Fibroblast of skin of right quadriceps (primary cell): Measurements from ENCODE around the gene MCM9.
A peak's percentile ranks its signal among the peaks of the same experiment; 100 is the strongest.

ENCODE experiments used
- DNase-seq: peaks from one replicate; pipeline ENCODE4 v3.0.0-alpha.2; 2013

Gene MCM9

DNA sequence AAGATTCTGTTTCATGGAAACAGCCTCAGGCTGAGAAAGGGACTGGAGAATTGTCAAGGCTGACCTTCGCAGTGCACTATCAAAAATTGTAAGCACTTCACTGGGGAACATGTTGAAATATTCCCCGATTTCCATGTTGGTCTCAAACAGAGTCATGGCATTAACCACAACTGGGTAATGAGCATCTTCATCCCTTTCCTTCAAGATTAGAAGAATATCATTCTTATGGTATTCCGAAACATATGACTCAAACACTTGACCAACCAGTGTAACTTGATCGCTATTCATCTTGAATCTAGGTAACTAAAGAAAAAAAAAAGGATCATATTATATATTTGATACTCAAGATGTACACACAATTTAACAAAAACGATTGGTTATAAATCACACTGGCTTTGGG lies 3.5 kb downstream of the MCM9 start:
- DNase-seq: no peak

DNA sequence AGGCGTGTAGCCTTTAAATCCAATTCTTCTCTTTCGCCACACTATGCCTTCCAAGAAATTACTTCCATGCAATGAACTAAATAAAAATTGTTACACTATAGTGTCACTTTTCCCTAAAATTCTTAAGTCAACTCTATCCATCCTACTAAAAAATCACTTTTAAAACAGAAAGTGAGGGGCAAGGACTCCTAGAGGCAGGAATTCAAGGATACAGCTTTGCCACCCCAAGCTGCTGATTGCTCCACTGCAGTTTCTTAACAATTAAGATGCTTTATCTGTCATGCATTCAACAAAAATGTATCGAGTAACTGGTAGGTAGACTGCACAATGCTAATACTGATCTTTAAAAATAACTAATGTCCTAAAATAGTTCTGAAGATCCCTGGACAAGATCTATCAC lies 4.3 kb downstream of the MCM9 start:
- DNase-seq: no peak

DNA sequence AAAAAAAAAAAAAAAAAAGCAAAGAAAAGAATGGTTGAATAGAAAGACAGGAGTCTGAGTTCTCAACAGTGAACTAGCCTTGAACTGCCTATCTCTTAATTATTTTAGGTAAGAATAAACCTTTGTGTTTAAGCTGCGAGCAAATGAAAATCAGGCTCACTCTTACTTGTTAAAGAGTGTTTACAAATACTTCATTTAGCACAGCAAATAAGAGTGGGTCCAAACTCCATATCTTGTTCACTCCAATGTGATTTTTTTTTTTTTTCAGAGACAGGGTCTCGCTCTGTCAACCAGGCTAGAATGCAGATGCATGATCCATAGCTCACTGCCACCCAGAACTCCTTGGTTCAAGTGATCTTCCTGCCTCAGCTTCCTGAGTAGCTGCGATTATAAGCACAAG lies 11.9 kb downstream of the MCM9 start:
- no peak for DNase-seq

DNA sequence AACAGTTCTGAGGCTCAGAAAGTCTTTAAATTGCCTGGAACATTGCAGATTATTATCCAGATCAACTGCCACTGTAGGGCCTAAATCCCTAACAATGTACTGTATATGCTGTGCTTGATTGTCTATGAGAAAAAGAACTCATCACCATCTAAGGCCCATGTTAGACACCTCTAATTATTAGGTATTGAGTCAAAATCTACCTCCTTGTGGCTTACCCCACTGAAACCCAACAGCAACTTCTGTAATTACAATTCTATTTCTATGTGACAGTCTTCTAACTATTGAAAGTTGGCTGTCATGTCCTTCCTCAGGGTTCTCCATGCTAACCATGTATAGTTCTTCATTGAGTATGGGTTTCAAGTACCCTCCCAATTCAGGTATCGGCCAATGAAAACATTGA lies 13.9 kb downstream of the MCM9 start:
- DNase-seq: no peak

DNA sequence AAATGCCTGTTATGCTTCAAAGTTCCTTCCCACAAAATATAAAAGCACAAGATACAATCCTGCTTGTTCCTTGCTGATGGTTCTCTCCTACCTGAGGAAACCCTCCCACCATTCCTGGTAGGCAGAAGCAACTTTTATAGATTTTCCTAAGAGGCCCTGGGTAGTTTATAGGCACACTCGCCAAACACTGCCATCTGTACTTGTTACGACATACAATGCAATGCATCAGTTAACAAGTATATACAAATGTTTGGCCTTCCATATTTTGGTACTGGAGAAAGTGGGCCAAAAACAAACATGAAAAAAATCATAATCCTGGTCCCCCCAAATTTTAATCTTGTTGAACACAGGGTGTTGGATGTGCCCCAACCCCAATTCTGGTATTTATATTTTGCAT lies 16.6 kb downstream of the MCM9 start:
- no peak for DNase-seq

DNA sequence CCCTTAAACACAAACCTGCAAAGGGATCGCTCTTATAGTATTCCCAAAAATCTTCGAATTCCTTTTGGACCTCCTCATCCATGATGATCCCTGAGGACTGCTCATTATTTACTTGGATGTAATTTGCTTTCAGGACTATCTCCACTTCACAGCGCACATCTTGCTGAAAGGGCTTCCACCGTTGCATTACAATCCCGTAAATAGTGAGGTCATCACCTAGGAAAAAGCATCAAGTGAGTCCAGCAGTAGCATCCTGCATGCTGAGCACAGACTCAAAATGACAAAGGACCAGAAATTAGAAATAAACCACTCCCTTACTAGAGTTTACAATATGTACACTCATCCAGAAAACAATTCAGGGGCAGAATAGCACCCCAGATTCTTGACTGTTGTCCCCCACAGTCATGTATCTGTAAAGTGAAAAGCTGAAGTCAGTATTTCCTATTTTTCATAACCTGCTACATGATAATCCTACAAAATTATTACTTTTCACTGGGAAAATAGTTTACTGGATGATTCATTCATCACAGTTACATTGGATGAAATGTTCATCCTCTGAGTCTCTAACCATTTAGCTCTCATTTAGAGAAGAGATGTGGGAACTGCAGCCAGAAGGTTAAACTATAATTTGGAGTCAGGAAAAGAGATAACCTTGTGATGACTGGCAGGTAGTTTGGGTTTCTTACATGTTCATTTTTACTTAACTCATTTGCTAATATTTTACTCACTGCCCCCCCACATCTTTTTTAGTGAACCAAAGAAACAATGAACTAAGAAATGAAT lies 17.2 kb downstream of the MCM9 start:
- no peak for DNase-seq

DNA sequence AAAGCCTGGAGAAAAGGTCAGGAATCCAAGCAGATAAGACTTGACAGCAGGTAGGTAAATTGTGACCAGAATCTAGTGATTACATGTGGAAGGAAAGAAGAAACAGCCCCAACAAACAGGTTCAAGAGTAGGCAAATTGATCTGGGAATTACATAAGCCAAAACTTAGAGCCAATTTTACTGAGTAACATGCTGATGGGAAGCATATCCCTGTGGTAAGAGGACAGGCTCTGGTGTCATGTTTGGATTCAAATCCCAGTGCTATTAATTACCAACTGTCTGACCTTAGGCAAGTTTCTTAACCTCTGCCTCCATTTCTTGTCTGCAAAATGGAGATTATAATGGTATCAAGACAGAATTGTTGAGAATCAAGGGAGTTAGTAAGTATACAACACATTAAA lies 20.4 kb downstream of the MCM9 start:
- no peak for DNase-seq

DNA sequence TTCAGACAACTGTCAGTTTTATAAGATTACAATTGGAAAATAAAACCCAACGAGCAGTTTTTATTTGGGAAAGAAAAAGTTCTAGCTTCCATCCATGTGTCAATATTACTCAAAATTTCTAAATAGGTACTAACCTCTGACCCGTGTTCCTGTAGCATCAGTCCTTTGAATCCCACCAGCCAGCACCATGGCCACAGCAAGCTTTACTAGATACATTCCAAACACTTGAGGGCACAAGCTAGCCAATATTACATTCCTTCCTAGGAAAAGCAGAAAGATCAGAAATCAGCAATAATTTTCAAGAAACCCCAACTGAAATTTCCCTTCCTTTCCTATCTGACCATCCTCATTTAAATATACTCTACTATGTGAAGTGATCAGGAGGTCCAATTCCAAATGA lies 21.8 kb downstream of the MCM9 start:
- no peak for DNase-seq

DNA sequence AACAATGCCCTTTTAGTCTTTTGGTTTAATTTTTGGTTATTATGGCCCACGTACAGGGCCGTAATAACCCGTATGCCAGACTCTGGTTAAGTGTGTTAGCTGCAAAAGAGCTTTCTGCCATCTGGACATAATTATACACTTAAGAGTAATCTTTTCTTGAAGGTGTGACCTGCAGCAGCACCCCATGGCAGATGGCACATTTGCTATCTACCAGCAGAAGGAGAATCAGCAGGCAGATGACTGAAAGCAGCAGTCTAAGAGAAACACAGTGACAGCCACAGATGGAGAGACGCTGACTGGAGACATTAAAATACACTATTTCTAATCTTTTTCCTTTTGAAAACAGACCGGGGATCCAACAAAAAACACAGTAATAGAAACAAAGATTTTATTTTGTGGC lies 22.3 kb downstream of the MCM9 start:
- no peak for DNase-seq

DNA sequence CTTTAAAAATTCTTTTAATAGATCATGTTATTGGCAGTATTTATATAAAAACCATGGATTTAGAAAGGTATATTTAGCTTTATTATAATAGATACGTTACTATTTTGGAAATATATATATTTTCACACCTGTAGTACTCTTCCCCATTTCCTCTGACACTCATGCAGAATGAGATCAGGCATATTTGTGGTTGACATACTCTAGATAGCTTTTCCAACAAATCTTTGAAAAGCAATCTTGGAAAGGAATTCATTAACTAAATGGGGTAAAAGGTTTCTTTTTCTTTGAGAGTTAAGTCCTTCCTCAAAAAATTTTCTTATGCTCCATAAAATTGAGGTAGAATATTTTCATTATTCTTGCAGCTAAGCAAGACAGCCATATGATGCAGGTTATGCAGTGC lies 26.5 kb downstream of the MCM9 start:
- DNase-seq: no peak

DNA sequence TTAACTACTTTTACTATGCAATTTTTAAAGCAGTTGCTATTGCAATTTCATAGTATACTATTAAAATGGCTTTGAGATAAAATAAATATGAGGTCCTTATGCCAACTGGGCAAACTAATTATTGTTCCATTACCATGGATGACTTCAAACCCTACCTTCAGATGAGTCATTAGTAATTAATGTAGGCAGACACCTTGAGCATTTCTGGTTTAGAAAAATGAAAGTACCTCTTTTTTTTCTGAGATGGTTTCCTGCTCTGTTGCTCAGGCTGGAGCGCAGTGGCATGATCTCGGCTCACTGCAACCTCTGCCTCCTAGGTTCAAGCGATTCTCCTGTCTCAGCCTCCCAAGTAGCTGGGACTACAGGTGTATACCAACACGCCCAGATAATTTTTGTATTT lies 29.1 kb downstream of the MCM9 start:
- DNase-seq: no peak

DNA sequence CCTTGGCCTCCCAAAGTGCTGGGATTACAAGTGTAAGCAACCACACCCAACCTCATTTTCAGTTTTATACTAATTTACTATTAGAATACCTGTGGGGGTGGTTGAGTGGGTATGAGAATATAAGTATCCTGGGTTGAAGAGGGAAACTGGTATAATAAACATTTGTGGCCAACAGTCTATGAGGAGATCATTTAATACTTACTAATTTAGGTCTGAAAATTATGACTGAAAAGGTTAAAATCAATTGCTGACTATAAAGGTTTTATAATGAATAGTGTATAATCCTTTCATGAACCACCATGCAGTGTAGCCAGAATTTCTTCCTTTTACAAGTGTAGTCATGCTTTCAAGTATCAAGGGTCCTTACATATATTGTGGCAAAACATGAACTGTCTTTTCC lies 29.9 kb downstream of the MCM9 start:
- DNase-seq: no peak

DNA sequence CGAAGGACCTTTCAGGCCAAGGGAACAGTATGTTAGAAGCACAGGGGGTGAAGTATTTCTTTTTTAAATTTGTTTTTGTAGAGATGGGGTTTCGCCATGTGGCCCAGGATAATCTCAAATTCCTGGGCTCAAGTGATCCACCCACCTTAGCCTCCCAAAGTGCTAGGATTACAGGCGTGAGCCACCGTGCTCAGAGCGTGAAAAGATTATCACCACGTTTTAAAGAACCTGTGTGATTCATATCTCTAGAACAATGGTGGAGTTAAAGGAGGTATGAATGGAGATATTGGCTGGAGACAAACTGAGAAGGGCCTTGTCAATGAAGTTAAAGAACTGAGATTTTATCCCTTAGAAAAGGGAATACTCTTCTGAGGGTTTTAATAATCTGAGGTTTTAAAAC lies 31.3 kb downstream of the MCM9 start:
- no peak for DNase-seq

DNA sequence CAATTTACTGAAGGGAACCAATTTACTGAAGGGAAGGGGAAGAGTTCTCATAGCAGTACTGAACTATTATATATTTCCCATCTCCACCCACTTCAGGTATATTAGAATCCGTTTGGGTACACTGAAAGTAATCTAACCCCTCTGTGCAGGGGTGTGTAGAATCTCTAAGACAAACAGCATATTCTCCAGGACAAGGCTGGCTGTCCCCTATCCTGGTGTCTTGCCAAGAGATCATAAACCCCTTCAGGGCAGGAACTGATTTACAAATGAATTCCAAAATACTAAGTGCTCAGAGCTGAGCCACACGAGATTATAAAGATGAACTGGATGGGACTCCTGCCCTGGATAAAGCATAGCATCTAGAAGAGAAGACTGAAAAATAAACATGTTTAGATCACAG lies 31.8 kb downstream of the MCM9 start:
- DNase-seq: no peak

DNA sequence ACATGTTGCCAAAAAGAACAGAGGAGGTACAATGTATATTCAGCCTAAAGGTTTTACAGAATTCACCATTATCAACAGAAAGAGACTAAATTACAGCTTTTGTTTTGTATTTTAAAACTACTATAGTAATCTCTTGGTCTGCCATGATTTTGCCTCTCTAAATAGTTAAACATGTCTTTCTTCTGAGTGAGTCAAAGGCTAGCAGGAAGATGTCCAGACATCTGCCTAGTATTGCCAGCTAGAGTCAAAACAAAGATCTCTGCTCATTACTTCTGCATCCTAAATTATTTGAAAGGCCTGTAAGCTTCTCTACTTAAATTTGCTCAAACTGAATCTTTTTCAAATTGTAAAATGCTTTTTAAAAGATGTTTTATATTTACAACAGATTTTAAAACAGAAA lies 32.2 kb downstream of the MCM9 start:
- DNase-seq: no peak

DNA sequence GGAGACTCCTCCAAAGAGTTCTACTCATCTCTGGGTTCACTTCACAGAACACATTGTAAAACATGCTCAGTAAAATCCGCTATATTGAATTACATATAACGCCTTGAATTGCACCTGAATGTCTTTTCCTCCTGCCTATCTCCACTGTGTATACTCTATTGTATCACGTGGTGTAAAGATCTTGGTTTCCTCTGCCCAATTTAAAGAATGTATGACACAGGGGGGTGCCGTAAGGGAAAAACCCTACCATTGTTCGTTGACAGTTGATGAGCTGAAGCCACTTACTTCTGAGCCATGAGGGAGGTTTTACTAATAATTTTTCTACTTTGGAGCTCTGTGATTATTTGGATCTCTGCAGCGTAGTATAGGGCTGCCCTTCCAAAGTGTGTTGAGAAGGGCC lies 35.0 kb downstream of the MCM9 start:
- no peak for DNase-seq

DNA sequence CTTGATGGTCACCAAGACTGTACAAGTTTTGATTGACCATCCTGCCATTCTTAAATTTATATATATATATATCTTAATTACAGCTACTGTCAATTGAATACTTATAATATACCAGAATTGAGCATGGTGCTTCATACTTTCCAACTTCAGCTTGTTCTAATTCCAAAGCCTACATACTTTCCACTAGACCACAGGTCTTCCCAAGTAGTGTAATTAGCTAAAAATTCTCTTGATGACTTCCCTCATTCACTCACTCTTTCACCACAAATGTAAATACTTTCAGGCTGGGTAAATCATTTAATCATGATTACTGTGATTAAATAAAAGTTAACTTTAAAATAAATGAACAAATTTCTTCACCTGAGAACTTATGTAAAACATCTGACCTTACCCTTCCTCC lies 37.6 kb downstream of the MCM9 start:
- no peak for DNase-seq

DNA sequence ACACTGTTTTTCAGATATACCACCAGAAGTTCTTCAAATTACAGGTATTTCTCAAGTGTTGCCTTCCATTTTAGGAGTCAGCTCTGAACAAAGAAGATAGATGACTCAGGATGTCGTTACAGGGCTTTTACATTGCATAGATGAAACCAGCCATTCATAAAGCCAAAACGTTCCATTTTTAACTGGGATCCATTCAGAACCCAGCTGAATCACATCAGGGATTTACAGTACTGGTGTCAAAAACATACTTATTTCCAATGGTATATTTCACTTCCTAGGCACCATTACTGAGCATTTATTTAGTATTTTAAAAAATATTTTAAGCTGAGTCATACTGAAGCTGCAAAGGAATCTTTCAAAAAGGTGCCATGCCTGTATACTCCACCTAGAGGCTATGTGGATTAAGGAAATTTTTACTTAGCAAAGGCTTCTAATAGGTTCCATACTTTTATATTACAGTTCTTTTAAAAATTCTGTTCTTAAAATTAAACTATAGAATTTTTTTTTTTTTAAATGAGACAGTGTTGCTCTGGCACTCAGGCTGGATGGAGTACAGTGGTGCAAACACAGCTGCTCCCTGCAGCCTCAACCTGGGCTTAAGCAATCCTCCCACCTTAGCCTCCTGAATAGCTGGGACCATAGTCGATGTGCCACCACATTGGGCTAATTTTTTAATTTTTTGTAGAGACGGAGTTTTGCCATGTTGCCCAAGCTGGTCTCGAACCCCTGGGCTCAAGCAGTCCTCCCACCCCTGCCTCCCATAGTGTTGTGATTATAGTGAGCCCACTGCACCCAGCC lies 38.4 kb downstream of the MCM9 start:
- peak; percentile 51 for DNase-seq

DNA sequence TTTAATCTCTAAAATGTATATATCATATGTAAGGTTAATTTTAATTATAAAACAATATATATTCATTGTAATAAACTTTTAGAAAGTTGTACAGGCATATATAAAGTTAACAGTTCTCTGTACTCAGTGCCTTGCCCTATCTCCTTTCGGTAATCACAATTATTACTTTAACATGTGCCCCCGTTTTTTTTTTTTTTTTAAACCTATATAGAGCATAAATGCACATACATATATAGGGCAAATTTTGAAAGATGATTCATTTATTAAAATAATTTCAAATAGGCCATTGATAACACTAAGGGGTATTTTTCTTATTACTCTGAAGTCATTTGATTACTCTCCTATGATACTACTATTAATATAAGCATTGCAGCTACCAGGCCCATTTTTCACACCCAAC lies 39.1 kb downstream of the MCM9 start:
- DNase-seq: no peak

DNA sequence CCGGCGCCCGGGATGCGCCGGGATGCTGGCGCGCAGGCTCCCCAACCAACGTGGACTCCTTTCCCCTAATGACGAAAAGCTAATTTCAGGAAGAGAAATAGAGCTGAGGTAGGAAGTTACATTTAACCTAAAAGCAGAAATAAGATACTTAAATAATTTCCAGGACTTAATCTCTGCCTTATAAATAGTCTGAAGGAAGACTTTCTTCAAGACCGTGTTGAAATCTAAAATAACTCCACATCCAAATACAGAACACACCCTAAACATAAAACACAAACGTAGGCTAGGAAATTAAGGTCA lies 39.7 kb downstream of the MCM9 start:
- no peak for DNase-seq

DNA sequence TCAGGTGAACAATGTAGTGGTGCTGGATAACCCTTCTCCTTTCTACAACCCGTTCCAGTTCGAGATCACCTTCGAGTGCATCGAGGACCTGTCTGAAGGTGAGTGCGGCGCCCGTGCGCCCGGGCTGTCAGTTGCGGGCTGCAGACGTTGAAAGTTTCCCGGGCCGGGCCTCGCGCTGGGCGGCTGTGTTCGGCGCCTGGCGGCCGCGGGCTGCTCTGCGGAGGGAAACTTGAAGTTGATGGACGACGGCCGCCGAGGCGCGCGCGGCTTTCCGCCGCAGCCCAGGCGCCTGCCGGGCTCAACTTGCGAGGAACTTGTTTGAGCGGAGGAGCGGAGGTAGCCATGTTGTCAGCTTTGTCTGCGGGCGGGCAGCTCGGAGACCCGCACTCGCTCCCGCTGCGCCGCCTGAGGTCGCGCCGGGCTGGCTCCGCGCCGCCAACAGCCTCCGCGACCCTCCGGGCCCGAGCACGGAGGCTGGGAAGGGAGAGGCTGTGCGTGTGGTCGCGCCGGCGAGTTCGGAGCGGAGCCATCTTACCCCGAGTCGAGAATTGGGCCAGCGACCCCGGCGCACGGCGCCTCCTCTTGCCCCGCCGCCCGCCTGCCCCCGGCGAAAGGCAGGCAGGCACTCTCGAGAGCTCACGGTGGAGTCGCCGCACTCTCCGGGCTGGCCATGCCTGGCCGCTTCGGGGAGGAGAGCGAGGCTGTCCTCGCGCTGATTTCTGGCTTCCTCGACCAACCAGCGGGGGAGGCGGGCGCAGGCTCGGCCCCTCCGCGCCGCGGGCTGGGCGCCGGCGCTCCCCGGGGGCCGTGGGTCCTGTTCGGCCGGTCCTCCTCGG lies 40.3 kb downstream of the MCM9 start:
- peak; percentile 61 for DNase-seq

DNA sequence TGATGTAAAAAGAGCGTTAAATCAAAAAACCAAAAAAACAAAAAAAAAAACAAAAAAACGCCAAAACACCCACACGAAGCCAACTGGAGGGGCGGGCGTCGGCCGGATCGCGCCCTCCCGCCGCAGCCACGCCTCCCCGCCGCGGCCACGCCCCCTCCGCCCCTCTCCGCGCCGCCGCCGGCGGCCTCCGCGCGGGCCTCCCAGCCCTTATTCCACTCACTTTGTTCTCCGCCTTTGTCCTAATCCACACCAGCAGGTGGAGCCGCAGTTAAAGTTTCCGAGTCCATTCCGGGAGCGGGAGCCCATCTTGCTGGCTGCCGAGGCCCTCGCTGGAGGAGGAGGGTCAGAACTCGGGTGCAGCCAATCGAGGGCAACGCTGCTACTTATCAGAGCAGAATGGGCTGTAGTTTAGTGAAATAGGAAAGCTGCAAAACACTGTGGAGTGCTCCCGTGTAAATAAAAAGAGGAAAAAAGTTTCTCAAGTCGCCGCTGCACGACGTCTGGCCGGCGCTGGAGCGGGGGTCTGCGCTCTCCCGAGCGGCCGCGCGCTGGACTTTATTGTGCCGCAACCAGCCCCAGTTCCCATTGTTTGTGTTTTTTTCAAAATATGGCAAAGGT lies 41.0 kb downstream of the MCM9 start, which contains the start of gene ASF1A:
TSS of gene ASF1A (plus strand) at position 346 of the 618 bp plus-strand sequence. CDS start at position 608, 262 bp downstream.
- peak; percentile 99 for DNase-seq

DNA sequence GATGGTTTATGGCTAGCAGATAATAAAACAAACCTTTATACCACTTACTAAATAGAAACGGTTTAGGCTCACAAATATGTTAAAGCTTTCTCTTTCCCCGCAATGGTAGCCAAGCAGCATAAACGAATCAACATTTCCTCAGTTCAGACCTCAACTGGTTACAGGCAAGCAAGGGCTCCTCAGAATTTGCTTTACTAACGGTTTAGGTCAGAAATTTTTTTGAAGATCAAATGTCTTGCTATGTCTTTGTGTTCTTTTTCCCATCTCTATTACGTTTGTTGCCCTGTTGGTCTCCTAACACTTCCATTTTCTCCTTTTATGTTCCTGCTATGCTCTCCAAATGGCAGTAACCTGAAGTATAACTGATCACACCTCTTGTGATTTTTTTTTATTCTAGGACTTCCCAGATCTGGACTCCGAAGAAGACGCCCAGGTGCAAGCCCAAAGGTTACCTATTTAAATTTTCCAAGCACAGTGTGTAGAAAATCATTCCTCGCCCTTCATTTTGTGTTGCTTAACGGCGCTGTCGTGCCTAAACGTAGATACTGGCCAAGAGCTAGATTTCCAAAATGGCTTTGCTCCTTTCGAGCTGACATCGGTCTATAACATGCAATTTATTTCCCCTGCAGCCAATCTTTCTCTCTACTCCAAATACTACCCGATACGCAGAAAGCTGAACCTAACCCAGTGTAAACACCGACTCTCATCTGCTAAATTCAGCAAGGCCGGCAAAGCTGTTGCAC lies 41.7 kb downstream of the MCM9 start:
- DNase-seq: peak; percentile 70
